GM18520 (cell line): ENCODE measurements around the gene IQSEC1.

Experiments
- ATAC-seq: cut with Tn5 transposase; IDR thresholded peaks from one replicate; pipeline ENCODE4 v1.9.1; 2021; ENCODE audit not compliant: unreplicated experiment

The IQSEC1 gene

DNA sequence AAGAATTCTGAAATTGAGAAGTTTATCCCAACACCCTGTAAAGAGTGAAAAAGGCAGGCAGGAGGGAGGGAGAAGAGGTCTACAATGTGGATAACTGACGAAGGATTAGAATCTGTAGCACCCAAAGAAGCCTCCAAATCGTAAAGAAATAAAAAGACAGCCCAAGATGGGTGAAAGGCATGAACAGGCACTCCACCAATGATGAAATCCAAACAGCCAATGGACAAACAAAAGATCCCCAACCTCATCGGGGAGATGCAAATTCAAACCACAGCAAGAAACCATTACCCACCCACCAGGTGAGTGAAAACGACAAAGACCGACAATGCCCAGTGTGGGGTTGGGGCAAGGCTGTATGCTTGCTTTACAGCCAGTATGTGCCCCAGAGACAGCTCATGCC, 85.6 kb downstream of the IQSEC1 start:
- no peak for ATAC-seq

- no peak for ATAC-seq
Measured at GRCh38 chr3:12986986-12987385, 86.2 kb downstream of the IQSEC1 start.

DNA sequence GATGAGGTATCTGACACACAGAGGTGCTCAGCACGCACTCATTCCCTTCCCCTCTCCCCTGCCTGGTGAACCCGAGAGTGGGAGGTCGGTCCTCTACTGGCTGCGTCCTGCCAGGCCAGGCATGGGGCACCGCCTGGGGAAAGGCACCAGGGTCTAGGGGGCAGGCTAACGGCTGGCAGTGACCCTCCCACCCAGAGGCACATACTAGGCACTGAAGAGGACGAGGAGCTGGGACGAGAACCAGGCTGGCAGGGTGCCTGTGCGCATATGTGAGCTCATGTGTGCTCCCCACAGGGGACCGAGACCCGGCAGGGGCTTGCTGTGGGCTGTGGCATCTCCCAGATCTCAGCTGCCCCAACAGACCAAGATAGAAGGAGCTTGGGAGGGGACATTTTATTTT, 86.7 kb downstream of the IQSEC1 start:
- ATAC-seq = no peak

DNA sequence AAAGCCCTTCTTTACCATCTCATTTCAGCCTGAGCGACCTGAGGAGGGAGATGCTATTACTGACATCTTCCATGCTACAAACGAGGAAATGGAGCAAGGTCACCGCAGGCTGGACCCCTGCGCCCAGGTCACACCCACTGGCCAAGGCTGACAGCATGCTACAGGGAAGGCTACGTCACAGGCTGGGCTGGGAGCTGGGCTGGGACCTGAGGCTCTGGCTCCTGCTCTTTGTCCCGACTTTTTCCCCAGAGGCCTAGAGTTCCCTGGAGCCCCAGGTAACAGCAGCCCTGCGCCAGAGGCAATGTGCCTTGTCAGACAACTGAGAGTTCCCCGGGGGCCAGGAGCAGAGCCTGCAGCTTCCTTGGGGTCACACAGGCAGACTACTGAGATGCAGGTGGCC, 87.2 kb downstream of the IQSEC1 start:
- no peak for ATAC-seq

DNA sequence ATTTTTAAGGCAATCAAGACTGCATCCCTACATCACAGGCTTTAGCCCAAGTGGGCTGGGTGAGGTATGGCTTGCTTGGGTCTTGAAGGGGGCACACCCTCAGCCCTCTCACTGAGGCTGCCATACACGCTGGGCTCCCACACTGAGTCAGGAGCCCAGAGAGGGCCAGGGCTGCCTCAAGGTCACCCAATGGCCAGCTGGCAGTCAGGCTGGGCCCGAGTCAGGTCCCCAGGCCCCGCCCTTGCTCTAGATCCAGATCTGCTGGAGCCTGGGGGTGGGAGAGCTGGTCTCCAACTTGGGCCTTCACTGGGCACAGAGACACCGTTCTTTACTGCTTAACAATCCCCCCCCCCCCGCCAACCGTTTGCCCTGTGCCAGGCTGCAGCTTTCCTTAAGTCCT, 88.1 kb downstream of the IQSEC1 start:
- ATAC-seq = no peak

GRCh38 chr3:12984023-12984823, 89.0 kb downstream of the IQSEC1 start:
- ATAC-seq = no peak

GRCh38 chr3:12983319-12983718, 89.9 kb downstream of the IQSEC1 start:
- ATAC-seq = no peak

DNA sequence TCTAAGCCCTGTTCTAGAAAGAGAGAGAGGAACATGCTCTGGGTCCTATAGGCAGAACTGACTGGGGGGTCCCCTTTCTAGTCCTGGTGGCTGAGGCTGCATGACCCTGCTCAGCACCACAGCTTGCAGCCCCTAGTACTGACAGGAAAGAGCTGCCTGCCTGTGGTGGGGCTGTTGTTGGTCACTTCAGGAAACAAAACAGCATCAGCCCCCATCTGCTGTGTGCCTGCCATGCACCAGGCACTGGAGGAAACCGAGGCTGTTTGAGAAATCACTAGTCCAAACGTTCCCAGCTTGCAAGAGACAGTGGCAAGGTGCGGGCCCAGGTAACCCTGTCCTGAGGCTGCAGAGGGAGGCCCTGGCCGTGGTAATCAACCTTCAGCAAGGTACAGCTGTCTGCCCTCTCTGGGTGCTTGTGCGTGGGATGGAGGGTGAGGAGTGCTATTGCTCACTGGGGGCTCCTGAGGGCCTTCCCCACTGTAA, 90.6 kb downstream of the IQSEC1 start:
- ATAC-seq = peak; percentile 52

DNA sequence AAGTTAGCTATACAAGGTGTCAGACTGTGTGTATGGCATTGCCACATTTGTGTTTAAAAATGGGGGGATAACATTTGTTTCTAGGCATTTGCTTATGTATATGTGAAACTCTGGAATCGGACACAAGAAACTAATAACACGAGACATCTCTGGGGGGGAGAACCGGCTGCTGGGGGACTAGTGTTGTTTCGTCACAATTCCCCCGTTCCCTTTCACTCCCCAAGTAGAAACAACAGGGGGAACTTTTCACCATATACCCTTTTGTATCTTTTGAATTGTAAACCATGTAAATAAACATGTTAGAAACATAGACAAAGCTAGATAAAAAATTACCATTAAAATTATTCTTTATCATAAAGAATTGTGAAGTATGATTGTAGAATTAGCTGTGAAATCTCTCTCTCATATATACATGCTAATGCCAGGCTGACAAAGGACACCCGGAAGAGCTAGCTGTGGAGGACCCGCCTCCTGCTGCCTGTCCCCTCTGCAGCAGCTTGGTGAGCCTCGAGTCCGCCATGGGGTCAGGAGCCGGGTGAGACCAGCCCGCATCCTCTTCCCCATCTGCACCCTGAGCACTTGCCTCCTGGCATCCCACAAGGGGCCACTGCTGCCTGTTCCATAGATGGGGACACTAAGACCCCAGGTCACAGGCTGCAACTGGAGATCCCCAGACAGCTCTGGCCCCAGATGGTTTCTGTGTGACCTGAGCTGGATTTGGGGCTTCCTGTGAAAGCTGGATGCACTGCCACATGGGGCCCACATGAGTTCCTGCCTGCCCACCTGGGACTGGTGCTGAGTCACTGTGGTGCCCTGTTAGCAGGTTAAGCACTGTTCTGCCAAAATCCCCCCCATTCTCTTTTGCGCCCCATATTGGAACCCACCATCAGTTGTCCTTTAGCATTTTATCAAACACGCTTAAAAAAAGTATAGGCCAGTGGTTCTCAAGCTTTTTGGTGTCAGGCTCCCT, 91.6 kb downstream of the IQSEC1 start:
- ATAC-seq = no peak

DNA sequence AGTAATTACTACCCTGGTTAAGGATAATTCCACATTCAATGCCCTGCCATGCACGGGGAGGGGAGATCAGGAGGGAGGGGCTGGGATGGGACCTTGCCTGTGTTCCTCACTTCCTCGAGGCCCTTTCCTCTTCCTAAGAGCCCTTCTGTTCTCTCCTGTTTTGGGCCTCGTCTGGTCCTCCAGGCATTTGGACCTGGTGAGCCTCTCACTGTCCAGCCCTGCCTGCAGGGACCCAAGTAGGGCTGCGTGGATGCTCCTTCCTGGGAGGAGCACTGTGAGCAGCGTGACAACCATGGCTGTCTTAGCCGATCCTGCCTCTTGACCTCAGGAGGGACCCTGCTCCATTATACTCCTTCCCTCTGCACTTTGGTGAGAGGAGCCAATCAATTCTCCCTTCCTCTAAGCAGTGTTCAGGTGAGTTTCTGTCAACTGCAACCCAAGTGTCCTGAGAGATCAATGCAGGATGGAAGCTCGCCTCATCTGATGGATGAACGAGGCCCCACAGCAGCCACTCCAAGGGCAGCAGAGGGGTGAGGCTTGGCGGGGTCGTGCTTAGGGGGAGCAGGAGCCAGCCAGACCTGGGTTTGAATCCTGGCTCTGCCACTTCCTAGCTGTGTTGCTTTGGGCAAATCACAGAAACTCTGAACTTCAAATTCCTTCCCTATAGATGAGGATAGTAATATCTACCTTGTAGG, 92.5 kb downstream of the IQSEC1 start:
- ATAC-seq = no peak

GRCh38 chr3:12979947-12980487, 93.2 kb downstream of the IQSEC1 start:
- no peak for ATAC-seq

DNA sequence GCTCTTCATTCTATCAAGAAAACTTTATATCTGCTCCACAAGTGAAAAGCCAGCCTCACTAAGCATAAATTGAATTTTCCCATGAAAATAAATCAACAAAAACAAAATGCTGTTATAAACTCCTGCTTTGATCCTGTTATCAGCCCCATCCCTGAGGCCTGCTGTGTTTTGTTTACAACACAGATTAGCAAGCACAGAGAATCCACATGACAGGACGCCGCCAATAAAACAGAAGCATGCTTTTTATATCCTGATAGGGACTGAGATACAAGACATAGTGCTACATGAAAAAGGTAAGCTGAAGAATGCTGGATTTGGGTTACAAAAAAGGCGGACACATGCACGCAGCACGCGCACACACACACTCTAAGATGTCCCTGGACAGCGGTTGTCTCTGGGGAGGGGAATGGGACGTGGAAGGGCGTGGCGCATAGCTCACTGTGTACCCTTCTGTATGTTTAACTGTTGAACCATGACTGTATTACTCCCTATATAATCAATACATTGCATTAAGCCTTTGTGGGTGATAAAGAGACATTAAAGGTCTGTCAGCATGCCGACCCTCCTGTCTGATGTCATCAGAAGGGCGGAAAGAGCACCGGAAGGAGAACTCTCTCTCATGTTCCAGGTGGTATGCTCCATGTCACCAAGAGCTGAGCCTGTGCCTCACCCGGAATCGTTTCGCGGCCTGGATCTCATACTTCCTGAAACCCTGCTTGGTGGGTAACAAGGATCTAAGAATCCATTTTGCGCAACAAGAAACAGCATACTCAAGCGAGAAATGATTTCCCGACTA, 93.9 kb downstream of the IQSEC1 start:
- no peak for ATAC-seq

DNA sequence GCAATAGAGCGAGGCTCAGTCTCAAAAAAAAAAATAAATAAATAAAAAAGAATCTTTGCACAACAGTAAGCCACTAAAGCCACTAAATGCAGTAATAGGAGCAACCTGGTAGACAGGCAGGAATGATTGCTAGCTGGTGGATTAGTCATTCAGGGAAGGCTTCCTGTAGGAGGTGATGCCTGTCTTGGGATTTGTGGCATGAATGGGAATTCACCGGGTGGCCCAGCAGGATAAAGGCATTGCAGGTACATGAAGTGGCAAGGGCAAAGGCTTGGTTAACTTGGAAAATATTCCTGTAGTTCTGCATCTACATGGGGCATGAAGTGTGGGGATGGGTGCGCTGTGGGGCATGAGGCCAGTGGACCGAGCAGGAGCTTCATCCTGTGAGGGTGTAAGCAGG, 94.5 kb downstream of the IQSEC1 start:
- no peak for ATAC-seq

- ATAC-seq = no peak
Measured at GRCh38 chr3:12977117-12977808, 96.0 kb downstream of the IQSEC1 start.

GRCh38 chr3:12975748-12976522, 97.3 kb downstream of the IQSEC1 start:
- no peak for ATAC-seq

GRCh38 chr3:12974819-12975218, 98.4 kb downstream of the IQSEC1 start:
- ATAC-seq = no peak

GRCh38 chr3:12974334-12974733, 98.9 kb downstream of the IQSEC1 start:
- ATAC-seq = no peak

DNA sequence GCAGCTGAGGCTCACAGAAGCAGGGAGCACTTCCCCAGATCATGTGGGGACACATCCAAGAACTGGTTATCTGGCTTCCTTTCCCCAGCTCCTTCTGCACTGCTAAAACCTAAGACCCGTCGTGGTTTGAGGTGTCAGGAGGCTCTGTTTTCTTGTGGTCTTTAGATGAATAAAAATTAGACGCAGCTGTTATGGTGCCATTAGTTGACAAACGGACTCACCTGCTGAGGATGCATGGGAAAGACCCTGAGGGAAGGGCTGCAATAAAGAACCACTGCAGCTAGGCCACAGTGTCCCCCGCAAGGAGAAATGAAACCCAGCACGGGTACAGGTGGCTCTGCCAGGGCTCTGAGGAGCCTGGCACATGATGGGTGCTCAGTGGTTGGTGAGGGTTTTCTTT, 99.4 kb downstream of the IQSEC1 start:
- peak; percentile 67 for ATAC-seq
